ENCODE data around the gene PCDHB12.
A peak's percentile ranks its signal among the peaks of the same experiment; 100 is the strongest.
"Not testable (repeated sequence)": the region's sequence is repeated elsewhere in the genome, so short reads cannot be mapped to it uniquely, and the experiment has no call there.

PCDHB12 gene

DNA sequence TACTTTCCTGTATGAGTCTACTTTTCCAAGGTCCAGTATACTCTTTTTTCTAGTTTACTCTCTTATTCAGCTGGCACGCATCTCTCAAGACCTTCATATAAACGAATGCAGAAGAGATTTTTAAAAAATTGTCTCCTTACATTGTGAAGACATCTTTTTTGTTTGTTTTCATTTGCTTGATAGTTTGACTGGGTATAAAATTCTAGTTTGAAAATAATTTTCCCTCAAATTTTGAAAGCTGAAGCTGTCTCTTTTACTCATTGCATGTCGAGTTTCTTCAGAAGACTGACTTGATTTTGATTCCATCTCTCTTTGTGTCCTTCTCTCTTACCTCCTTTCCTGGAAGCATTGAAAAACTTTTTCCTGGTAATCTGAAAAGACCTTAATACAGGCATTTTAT, 12.2 kb upstream of the PCDHB12 start:
- no peak for TF ChIP-seq CTCF (IDR thresholded peaks at IDR 0.05; ENCODE audit: unreplicated experiment in 3 of 3)

GRCh38 chr5:141199359-141200235, 8.9 kb upstream of the PCDHB12 start, which contains the start of gene PCDHB11:
PCDHB11 (plus strand) TSS chr5:141199627; CDS start chr5:141199775, 148 bp downstream.
- H3K36me3 Mint-ChIP-seq (ENCODE audit: low read depth), result peaks cover 79% of the 10 kb centered on the region
- no peak for TF ChIP-seq CTCF (IDR thresholded peaks at IDR 0.05; ENCODE audit: unreplicated experiment in 3 of 3)
- peak within 1 kb of the TSS; percentile 48 to 78 (median 71) for H3K4me3 Mint-ChIP-seq
- peak within 1 kb of the TSS in 2 of 3 experiments; percentile 49 to 58 for H3K27ac Mint-ChIP-seq
- H3K27me3 Mint-ChIP-seq (ENCODE audit: low read depth), result no peaks in the 10 kb centered on the region
- H3K4me1 Mint-ChIP-seq, result no peaks in the 10 kb centered on the region
- H3K9me3 Mint-ChIP-seq, result peaks cover 72% of the 10 kb centered on the region

More for the DNA sequence above, 12.2 kb upstream of the PCDHB12 start:
- no peak overlapping the region for H3K27ac Mint-ChIP-seq
- H3K36me3 Mint-ChIP-seq (ENCODE audit: low read depth), result peaks cover 82% of the 10 kb centered on the region
- no peak overlapping the region for H3K4me3 Mint-ChIP-seq
- H3K9me3 Mint-ChIP-seq, result peaks cover 78% of the 10 kb centered on the region
- H3K4me1 Mint-ChIP-seq, result no peaks in the 10 kb centered on the region
- H3K27me3 Mint-ChIP-seq (ENCODE audit: low read depth), result no peaks in the 10 kb centered on the region

DNA sequence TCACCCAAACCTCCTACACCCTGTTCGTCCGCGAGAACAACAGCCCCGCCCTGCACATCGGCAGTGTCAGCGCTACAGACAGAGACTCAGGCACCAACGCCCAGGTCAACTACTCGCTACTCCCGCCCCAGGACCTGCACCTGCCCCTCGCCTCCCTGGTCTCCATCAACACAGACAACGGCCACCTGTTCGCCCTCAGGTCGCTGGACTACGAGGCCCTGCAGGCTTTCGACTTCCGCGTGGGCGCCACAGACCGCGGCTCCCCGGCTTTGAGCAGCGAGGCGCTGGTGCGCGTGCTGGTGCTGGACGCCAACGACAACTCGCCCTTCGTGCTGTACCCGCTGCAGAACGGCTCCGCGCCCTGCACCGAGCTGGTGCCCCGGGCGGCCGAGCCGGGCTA, 7.4 kb upstream of the PCDHB12 start:
- not testable (repeated sequence) for H3K27me3 Mint-ChIP-seq (ENCODE audit: low read depth); H3K27ac Mint-ChIP-seq; H3K4me3 Mint-ChIP-seq; H3K4me1 Mint-ChIP-seq
- Mint-ChIP-seq H3K36me3 (ENCODE audit: low read depth) (peaks cover 84% of the 10 kb centered on the region), H3K9me3 (peaks cover 74% of the 10 kb centered on the region)

DNA sequence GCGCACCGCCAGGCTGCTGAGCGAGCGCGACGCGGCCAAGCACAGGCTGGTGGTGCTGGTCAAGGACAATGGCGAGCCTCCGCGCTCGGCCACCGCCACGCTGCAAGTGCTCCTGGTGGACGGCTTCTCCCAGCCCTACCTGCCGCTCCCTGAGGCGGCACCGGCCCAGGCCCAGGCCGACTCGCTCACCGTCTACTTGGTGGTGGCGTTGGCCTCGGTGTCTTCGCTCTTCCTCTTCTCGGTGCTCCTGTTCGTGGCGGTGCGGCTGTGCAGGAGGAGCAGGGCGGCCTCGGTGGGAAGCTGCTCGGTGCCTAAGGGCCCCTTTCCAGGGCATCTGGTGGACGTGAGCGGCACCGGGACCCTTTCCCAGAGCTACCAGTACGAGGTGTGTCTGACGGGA, 6.9 kb upstream of the PCDHB12 start:
- not testable (repeated sequence) for H3K4me1 Mint-ChIP-seq; H3K27me3 Mint-ChIP-seq (ENCODE audit: low read depth); H3K27ac Mint-ChIP-seq
- Mint-ChIP-seq H3K36me3 (ENCODE audit: low read depth) (peaks cover 84% of the 10 kb centered on the region), H3K9me3 (peaks cover 72% of the 10 kb centered on the region), H3K4me3 (peak overlapping the region in 1 of 3 experiments; percentile 21)

GRCh38 chr5:141210281-141210680, 1.8 kb downstream of the PCDHB12 start:
- not testable (repeated sequence) for H3K4me1 Mint-ChIP-seq; H3K4me3 Mint-ChIP-seq; H3K27me3 Mint-ChIP-seq (ENCODE audit: low read depth); H3K27ac Mint-ChIP-seq
- Mint-ChIP-seq H3K9me3 (peaks cover 78% of the 10 kb centered on the region), H3K36me3 (ENCODE audit: low read depth) (peaks cover 86% of the 10 kb centered on the region)

DNA sequence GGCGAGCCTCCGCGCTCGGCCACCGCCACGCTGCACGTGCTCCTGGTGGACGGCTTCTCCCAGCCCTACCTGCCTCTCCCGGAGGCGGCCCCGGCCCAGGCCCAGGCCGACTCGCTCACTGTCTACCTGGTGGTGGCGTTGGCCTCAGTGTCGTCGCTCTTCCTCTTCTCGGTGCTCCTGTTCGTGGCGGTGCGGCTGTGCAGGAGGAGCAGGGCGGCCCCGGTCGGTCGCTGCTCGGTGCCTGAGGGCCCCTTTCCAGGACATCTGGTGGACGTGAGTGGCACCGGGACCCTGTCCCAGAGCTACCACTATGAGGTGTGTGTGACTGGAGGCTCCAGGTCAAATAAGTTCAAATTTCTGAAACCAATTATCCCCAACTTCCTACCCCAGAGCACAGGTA, 2.3 kb downstream of the PCDHB12 start:
- H3K4me1 Mint-ChIP-seq; H3K27me3 Mint-ChIP-seq (ENCODE audit: low read depth); H3K27ac Mint-ChIP-seq; H3K4me3 Mint-ChIP-seq: not testable (repeated sequence)
- H3K36me3 Mint-ChIP-seq (ENCODE audit: low read depth), result peaks cover 82% of the 10 kb centered on the region
- H3K9me3 Mint-ChIP-seq, result peaks cover 75% of the 10 kb centered on the region

GRCh38 chr5:141213656-141214339, 5.3 kb downstream of the PCDHB12 start, which contains the start of gene PCDHB13:
PCDHB13 (plus strand) TSS chr5:141213919; CDS start chr5:141214124, 205 bp downstream.
- not testable (repeated sequence) for H3K4me1 Mint-ChIP-seq; H3K27me3 Mint-ChIP-seq (ENCODE audit: low read depth)
- peaks cover 74% of the 10 kb centered on the region for H3K36me3 Mint-ChIP-seq (ENCODE audit: low read depth)
- H3K9me3 Mint-ChIP-seq, result peaks cover 74% of the 10 kb centered on the region
- H3K4me3 Mint-ChIP-seq, result peak within 1 kb of the TSS; percentile 35 to 66 (median 61)
- H3K27ac Mint-ChIP-seq, result peak within 1 kb of the TSS in 1 of 3 experiments; percentile 41

DNA sequence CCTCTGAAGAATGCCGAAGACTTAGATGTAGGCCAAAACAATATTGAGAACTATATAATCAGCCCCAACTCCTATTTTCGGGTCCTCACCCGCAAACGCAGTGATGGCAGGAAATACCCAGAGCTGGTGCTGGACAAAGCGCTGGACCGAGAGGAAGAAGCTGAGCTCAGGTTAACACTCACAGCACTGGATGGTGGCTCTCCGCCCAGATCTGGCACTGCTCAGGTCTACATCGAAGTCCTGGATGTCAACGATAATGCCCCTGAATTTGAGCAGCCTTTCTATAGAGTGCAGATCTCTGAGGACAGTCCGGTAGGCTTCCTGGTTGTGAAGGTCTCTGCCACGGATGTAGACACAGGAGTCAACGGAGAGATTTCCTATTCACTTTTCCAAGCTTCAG, 6.1 kb downstream of the PCDHB12 start:
- H3K27ac Mint-ChIP-seq; H3K4me1 Mint-ChIP-seq; H3K4me3 Mint-ChIP-seq; H3K27me3 Mint-ChIP-seq (ENCODE audit: low read depth): not testable (repeated sequence)
- Mint-ChIP-seq H3K36me3 (ENCODE audit: low read depth) (peaks cover 74% of the 10 kb centered on the region), H3K9me3 (peaks cover 73% of the 10 kb centered on the region)

DNA sequence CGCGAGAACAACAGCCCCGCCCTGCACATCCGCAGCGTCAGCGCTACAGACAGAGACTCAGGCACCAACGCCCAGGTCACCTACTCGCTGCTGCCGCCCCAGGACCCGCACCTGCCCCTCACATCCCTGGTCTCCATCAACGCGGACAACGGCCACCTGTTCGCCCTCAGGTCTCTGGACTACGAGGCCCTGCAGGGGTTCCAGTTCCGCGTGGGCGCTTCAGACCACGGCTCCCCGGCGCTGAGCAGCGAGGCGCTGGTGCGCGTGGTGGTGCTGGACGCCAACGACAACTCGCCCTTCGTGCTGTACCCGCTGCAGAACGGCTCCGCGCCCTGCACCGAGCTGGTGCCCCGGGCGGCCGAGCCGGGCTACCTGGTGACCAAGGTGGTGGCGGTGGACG, 7.0 kb downstream of the PCDHB12 start:
- H3K4me3 Mint-ChIP-seq; H3K27ac Mint-ChIP-seq; H3K27me3 Mint-ChIP-seq (ENCODE audit: low read depth); H3K4me1 Mint-ChIP-seq: not testable (repeated sequence)
- H3K36me3 Mint-ChIP-seq (ENCODE audit: low read depth), result peaks cover 76% of the 10 kb centered on the region
- peaks cover 76% of the 10 kb centered on the region for H3K9me3 Mint-ChIP-seq

DNA sequence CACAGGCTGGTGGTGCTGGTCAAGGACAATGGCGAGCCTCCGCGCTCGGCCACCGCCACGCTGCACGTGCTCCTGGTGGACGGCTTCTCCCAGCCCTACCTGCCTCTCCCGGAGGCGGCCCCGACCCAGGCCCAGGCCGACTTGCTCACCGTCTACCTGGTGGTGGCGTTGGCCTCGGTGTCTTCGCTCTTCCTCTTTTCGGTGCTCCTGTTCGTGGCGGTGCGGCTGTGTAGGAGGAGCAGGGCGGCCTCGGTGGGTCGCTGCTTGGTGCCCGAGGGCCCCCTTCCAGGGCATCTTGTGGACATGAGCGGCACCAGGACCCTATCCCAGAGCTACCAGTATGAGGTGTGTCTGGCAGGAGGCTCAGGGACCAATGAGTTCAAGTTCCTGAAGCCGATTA, 7.5 kb downstream of the PCDHB12 start:
- not testable (repeated sequence) for H3K27ac Mint-ChIP-seq; H3K4me1 Mint-ChIP-seq; H3K27me3 Mint-ChIP-seq (ENCODE audit: low read depth); H3K4me3 Mint-ChIP-seq
- peaks cover 76% of the 10 kb centered on the region for H3K9me3 Mint-ChIP-seq
- peaks cover 77% of the 10 kb centered on the region for H3K36me3 Mint-ChIP-seq (ENCODE audit: low read depth)

Measured in nephron (organoid).